GM12878 (cell line): ENCODE results near the gene ZNF526. TPM values are rescaled to one million over a fixed set of nuclear protein-coding genes. Genes with fewer than 3 reads are reported as not detected.

Experiments used
- BMI1 ChIP-seq: fragments of 450-650 bp; IDR thresholded peaks from 2 replicates; pipeline ENCODE4 v1.6.1; 2016; ENCODE audit warnings: mild to moderate bottlenecking, moderate library complexity, borderline replicate concordance
- CTCF ChIP-seq, 3 experiments: IDR thresholded peaks in 2 of 3; conservative IDR thresholded peaks in 1 of 3; 2 replicates each; pipeline ENCODE4 v1.5.1; 2011; ENCODE audit warnings: low read depth in 3 of 3, low read length in 3 of 3, mild to moderate bottlenecking in 3 of 3, control low read depth in 2 of 3, moderate library complexity in 2 of 3, inconsistent platforms in 1 of 3, mixed read lengths in 1 of 3; ENCODE audit not compliant: control insufficient read depth in 2 of 3, insufficient read depth in 1 of 3; ENCODE audit errors: extremely low read depth in 1 of 3
- E2F4 ChIP-seq: IDR thresholded peaks from 2 replicates; pipeline ENCODE4 v1.6.1; 2012; ENCODE audit warnings: low read depth, low read length, improper control_type of control experiment
- EP300 ChIP-seq, 2 experiments: fragments of 150-350 bp in 1 of 2; IDR thresholded peaks; 2 replicates each; pipeline ENCODE4 v1.6.1; 2011 to 2012; ENCODE audit warnings: low read depth in 2 of 2, low read length in 2 of 2, borderline replicate concordance in 1 of 2, improper control_type of control experiment in 1 of 2, inconsistent platforms in 1 of 2; ENCODE audit not compliant: control insufficient read depth in 1 of 2
- EZH2 ChIP-seq: IDR thresholded peaks from 2 replicates; pipeline ENCODE4 v1.6.1; 2012; ENCODE audit warnings: low read depth, mild to moderate bottlenecking, control low read depth, inconsistent platforms, low read length, borderline replicate concordance; ENCODE audit not compliant: control insufficient read depth
- GATAD2B ChIP-seq: fragments of 450-650 bp; conservative IDR thresholded peaks from 2 replicates; pipeline ENCODE4 v1.6.1; 2017; ENCODE audit warnings: low read depth, mild to moderate bottlenecking, moderate library complexity
- HCFC1 ChIP-seq: fragments of 150-350 bp; IDR thresholded peaks from 2 replicates; pipeline ENCODE4 v1.6.1; 2014; ENCODE audit warnings: low read length
- HSF1 ChIP-seq: fragments of 150-350 bp; IDR thresholded peaks from 2 replicates; pipeline ENCODE4 v1.6.1; 2014; ENCODE audit warnings: mild to moderate bottlenecking, low read depth, low read length
- NFYB ChIP-seq: IDR thresholded peaks from 2 replicates; pipeline ENCODE4 v1.6.1; 2011; ENCODE audit warnings: low read depth, mild to moderate bottlenecking, low read length, improper control_type of control experiment, moderate library complexity; ENCODE audit not compliant: insufficient read depth
- RAD21 ChIP-seq: IDR thresholded peaks from 2 replicates; pipeline ENCODE4 v1.6.1; 2011; ENCODE audit warnings: mild to moderate bottlenecking, low read depth, low read length, moderate library complexity; ENCODE audit not compliant: insufficient read depth
- RFX5 ChIP-seq: IDR thresholded peaks from 2 replicates; pipeline ENCODE4 v1.6.1; 2011; ENCODE audit warnings: low read depth, low read length, improper control_type of control experiment
- TCF7 ChIP-seq: IDR thresholded peaks from 2 replicates; pipeline ENCODE4 v1.6.1; 2014; ENCODE audit warnings: antibody characterized with exemption, borderline replicate concordance
- USF1 ChIP-seq: IDR thresholded peaks from 2 replicates; pipeline ENCODE4 v1.6.1; 2011; ENCODE audit warnings: borderline replicate concordance, low read depth, mild to moderate bottlenecking, moderate library complexity, mixed read lengths, low read length; ENCODE audit not compliant: insufficient read depth; ENCODE audit errors: extremely low read length
- polyA plus RNA-seq, 11 experiments: library from polyadenylated mRNA; depleted of rRNA in 4 of 11; unstranded in 6 of 11; stranded (reverse) in 5 of 11; fragments of >200 nt; fragmentation: Nextera tagmentation in 4 of 11; fragmentation: Illumina TruSeq in 1 of 11; extraction: Ambion mirVana in 4 of 11; extraction: Trizol in 1 of 11; gene quantifications; 1 replicate in 1 of 11; 2 replicates in 10 of 11; pipeline versions ENCODE4 v1.2.1 to v1.2.3, GENCODE V29; 2011 to 2016; ENCODE audit warnings: inconsistent platforms in 2 of 11, missing spikeins in 2 of 11, low read depth in 1 of 11
- total RNA-seq, 4 experiments: library from RNA; depleted of rRNA in 3 of 4; stranded (reverse); fragments of >200 nt in 3 of 4; fragmentation: Illumina TruSeq in 1 of 4; extraction: Trizol in 1 of 4; gene quantifications; 2 replicates each; pipeline versions ENCODE4 v1.2.1 to v1.2.3, GENCODE V29; 2013 to 2021
- TF ChIP-seq, protein P1 (sequence below): fragments of 450-650 bp; IDR thresholded peaks from 2 replicates; pipeline ENCODE4 v1.6.1; 2016; ENCODE audit warnings: mild to moderate bottlenecking, moderate library complexity, borderline replicate concordance
- TF ChIP-seq, protein P2 (sequence below): IDR thresholded peaks from 2 replicates; pipeline ENCODE4 v1.6.1; 2011; ENCODE audit warnings: borderline replicate concordance, low read depth, mild to moderate bottlenecking, moderate library complexity, low read length; ENCODE audit not compliant: insufficient read depth, poor library complexity, severe bottlenecking

ZNF526 gene
- total and polyA plus RNA-seq, 10 of the 15 experiments (the other 5 are each of a cell fraction or from before 2014, with no cell fraction given), result 1.8 to 18.3 (median 5.5) TPM

- no peak; the same call in 1 of the 2 replicates for TF ChIP-seq BMI1
- TF ChIP-seq RFX5, result no peak
- no peak for TF ChIP-seq EP300 (IDR thresholded peaks at IDR 0.05; ENCODE audit: borderline replicate concordance in 1 of 2, control insufficient read depth in 1 of 2, low read depth in 2 of 2, low read length in 2 of 2)
- TF ChIP-seq USF1, result no peak
- TF ChIP-seq E2F4, result no peak
- no peak for TF ChIP-seq HSF1
- TF ChIP-seq CTCF (IDR thresholded peaks at IDR 0.05 in 2 of 3, conservative IDR thresholded peaks at IDR 0.05 in 1 of 3; ENCODE audit: control insufficient read depth in 2 of 3, extremely low read depth in 1 of 3, insufficient read depth in 1 of 3, low read depth in 3 of 3, low read length in 3 of 3), result peak in 2 of 3 experiments; percentile 39 to 47; a peak in 3 of 6 replicates
- no peak for TF ChIP-seq HCFC1
- TF ChIP-seq GATAD2B, result 0 out of 2 replicates have a peak, but pooled peaks have one; percentile 33
- TF ChIP-seq, protein P1, sequence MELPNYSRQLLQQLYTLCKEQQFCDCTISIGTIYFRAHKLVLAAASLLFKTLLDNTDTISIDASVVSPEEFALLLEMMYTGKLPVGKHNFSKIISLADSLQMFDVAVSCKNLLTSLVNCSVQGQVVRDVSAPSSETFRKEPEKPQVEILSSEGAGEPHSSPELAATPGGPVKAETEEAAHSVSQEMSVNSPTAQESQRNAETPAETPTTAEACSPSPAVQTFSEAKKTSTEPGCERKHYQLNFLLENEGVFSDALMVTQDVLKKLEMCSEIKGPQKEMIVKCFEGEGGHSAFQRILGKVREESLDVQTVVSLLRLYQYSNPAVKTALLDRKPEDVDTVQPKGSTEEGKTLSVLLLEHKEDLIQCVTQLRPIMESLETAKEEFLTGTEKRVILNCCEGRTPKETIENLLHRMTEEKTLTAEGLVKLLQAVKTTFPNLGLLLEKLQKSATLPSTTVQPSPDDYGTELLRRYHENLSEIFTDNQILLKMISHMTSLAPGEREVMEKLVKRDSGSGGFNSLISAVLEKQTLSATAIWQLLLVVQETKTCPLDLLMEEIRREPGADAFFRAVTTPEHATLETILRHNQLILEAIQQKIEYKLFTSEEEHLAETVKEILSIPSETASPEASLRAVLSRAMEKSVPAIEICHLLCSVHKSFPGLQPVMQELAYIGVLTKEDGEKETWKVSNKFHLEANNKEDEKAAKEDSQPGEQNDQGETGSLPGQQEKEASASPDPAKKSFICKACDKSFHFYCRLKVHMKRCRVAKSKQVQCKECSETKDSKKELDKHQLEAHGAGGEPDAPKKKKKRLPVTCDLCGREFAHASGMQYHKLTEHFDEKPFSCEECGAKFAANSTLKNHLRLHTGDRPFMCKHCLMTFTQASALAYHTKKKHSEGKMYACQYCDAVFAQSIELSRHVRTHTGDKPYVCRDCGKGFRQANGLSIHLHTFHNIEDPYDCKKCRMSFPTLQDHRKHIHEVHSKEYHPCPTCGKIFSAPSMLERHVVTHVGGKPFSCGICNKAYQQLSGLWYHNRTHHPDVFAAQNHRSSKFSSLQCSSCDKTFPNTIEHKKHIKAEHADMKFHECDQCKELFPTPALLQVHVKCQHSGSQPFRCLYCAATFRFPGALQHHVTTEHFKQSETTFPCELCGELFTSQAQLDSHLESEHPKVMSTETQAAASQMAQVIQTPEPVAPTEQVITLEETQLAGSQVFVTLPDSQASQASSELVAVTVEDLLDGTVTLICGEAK, result no peak
- no peak for TF ChIP-seq TCF7
- peak; percentile 14; the same call in 1 of the 2 replicates for TF ChIP-seq RAD21
- TF ChIP-seq NFYB, result no peak
- no peak for TF ChIP-seq EZH2
- TF ChIP-seq, protein P2, sequence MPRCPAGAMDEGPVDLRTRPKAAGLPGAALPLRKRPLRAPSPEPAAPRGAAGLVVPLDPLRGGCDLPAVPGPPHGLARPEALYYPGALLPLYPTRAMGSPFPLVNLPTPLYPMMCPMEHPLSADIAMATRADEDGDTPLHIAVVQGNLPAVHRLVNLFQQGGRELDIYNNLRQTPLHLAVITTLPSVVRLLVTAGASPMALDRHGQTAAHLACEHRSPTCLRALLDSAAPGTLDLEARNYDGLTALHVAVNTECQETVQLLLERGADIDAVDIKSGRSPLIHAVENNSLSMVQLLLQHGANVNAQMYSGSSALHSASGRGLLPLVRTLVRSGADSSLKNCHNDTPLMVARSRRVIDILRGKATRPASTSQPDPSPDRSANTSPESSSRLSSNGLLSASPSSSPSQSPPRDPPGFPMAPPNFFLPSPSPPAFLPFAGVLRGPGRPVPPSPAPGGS, result no peak
These were observed 43.0 kb upstream of the ZNF526 start (continued) for GRCh38 chr19:42176990-42177685.
